GM21786 (cell line): ENCODE data around the gene IFNL4.
"Not testable (repeated sequence)": the region's sequence is repeated elsewhere in the genome, so short reads cannot be mapped to it uniquely, and the experiment has no call there.

Experiments
- ATAC-seq: cut with Tn5 transposase; IDR thresholded peaks from one replicate; pipeline ENCODE4 v1.9.1; 2021; ENCODE audit not compliant: unreplicated experiment

The IFNL4 gene

DNA sequence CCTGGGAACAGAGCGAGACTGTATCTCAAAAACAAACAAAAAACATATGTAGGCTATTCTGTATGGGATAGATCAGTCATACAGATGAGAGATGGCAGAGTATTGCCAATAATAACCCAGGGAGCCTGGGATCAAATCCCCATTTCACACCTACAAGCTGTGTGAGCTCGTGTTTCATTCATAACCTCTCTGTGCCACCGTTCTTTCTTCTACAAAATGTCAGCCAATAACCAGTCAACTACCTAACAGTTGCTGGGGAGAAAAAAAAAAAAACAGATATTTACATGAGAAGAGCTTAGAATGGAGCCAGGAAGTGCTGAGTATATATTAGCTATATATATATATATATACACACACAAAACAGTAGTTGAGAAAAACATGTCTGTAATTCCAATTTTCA, 13.0 kb upstream of the IFNL4 start:
- ATAC-seq: no peak

- ATAC-seq: no peak
These were observed 8.6 kb upstream of the IFNL4 start for GRCh38 chr19:39257227-39257626.

GRCh38 chr19:39254531-39255345, 6.1 kb upstream of the IFNL4 start:
- ATAC-seq: no peak

DNA sequence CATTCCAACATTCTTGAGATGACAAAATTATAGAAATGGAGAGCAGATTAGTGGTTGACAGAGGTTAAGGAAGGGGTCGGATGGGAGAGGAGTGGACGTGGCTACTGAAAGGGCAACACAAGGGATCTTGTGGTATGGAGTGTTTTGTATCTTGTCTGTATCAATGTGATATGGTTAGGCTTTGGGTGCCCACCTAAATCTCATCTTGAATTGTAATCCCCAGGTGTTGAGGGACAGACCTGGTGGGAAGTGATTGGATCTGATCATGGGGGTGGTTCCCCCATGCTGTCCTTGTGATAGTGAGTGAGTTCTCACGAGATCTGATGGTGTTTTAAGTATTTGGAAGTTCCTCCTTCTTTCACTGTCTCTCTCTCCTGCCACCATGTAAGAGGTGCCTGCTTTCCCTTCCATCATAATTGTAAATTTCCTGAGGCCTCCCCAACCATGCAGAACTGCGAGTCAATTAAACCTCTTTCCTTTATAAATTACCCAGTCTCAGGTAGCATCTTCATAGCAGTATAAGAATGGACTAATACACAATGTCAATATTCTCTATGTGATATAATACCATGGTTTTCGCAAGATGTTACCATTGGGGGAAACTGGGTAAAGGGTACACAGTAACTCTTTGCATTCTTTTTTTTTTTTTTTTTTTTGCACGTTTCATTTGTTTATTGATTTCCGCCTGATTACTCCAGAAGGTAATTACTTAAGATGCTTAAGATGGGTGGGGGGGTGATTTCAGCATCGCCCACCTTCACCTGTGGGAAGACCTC, 4.9 kb upstream of the IFNL4 start:
- no peak for ATAC-seq

DNA sequence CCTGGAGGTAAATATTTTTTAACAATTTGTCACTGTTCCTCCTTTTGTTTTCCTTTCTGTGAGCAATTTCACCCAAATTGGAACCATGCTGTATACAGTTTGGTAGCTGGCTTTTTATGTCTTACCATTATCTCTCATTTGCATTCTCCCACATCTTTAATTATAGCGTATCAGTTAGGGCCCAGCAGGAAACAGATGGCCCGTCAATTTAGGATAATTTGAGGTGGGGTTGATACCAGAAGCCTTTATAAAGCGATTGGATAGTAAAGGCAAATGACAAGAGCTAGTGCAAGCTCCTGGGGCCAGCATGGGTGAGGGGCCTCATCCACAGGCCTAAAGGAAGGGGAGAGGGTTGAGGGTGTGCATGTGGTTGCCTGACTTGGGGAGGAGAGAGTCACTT, 3.8 kb upstream of the IFNL4 start:
- ATAC-seq: no peak

DNA sequence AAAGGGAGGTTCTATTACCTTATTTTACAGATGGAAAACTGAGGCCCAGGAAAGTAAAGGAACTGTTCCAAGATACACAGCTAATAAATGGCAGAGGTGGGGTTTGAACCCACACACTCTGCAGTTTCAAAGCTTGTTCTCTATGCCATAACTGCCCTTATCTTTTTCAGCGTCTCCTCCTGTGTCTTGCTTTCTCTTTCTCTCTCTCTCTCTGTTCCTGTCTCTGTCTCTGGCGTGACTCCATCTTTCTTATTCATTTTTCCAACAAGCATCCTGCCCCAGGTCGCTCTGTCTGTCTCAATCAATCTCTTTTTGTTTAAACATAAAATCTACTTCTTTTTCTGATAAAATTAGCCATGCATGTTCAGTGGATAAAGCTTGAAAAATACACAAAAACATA, 3.2 kb upstream of the IFNL4 start:
- no peak for ATAC-seq

GRCh38 chr19:39251081-39251480, 2.4 kb upstream of the IFNL4 start:
- ATAC-seq: no peak

DNA sequence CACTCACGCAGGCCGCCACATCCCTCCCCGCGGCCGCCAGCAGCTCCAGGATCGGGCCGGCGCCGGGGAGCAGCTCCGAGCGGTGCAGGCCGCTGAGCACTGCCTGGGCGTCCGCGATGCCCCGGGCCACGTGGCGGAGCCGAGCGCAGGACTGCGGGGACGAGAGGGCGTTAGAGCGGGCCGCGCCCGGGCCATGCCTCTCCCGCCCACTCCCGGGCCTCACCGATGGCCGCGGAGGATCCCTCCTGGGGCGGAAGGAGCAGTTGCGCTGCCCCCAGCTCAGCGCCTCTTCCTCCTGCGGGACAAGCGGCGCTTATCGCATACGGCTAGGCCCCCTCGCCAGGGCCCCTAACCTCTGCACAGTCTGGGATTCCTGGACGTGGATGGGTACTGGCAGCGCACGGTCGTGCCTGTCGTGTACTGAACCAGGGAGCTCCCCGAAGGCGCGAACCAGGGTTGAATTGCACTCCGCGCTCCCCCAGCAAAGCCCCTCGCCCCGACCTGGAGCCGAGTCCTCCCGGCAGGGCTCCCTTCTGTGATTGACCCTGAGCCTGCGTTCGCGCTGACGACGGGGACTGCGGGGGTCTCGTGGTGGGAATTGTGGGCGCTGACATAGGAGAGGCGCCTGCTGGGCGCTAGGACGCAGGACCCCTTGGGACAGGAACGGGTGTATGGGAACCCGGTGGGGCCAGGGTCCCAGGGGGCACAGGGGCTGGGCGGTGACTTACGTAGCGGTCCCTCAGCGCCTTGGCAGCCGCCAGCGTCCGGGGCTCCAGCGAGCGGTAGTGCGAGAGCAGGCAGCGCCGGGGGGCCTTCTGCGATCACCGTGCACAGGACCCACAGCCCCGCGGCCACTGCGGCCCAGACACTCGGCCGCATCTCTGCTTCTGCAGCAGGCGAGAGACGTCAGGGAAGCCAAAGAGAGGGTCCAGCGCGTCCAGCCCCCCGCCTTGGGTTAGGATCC, 673 bp downstream of the IFNL4 start:
- no peak for ATAC-seq

- ATAC-seq: no peak
These were observed 1.5 kb downstream of the IFNL4 start for GRCh38 chr19:39246951-39247669.

DNA sequence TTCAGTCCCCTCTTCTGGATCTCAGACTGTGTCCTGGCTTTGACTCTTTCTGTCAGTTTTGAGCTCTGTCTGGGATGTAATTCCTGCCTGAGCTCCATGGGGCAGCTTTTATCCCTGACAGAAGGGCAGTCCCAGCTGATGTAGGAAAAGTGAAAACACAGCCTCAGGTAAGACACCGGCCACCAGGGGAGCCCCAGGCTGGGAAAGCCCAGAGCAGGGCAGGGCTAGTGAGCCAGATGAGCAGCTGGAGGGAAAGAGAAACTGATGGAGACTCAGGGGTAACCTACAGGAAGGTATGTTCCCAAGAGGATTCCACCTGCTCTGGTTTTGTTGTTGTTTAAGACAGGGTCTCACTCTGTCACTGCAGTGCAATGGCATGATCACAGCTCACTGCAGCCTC, 3.5 kb downstream of the IFNL4 start:
- ATAC-seq: not testable (repeated sequence)

DNA sequence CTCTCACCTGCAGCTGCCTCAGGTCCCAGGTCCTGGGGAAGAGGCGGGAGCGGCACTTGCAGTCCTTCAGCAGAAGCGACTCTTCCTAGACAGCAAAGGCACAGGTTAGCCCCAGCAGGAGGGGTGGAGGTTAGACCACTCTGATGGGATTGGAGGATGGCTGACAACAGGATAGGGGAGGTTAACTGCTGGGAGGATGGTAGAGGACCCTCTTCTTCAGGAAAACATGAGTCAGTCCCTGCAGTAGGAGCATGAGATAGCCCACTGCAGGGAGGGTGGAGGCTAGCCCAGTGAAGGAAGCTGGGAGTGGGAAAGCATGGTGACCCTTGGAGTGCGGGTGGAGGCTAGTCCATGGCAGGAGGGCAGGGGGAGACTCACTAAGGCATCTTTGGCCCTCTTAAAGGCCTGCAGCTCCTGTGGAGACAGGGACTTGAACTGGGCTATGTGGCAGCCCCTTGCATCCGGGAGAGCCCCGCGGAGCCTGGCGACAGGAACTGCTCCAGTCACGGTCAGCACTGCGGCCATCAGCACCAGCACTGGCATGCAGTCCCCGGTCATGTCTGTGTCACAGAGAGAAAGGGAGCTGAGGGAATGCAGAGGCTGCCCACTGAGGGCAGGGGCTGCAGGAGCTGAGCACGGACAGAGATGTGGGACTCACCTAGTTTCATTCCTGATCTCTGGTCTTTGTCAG, 4.1 kb downstream of the IFNL4 start, which contains the start of gene IFNL3:
TSS of gene IFNL3 (minus strand) at position 597 of the 691 bp plus-strand sequence. CDS start at position 558, 39 bp downstream.
- ATAC-seq: not testable (repeated sequence)

- ATAC-seq: not testable (repeated sequence)
These were observed 4.9 kb downstream of the IFNL4 start for GRCh38 chr19:39243741-39244140.

DNA sequence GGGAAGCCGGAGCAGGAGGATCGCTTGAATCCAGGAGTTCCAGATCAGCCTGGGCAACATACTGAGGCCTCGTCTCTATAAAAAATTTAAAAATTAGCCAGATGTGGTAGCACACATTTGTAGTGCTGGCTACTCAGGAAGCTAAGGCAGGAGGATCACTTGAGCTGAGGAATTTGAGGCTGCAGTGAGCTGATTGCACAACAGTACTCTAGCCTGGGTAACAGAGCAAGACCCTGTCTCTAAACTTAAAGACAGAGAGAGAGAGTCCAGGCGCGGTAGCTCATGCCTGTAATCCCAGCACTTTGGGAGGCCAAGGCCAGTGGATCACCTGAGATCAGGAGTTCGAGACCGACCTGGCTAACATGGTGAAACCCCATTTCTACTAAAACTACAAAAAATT, 8.2 kb downstream of the IFNL4 start:
- ATAC-seq: no peak

DNA sequence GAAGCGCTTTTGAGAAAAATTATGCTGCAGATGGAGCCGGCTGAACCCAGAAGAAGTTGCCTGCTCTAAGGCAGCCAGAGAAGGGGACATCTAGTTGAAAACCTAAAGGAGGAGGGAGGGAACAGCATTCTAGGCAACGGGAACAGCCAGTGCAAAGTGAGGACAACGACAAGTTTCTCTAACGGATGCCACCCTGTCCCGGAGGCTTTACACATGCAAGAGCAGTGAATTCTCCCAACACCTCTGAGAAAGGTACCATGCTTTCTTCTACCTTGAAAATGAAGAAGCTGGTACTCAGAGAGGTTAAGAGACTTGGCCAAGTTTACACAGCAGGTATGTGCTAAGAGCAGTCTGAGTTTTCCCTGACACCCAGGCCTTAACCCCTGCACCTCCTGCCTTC, 9.7 kb downstream of the IFNL4 start:
- no peak for ATAC-seq

DNA sequence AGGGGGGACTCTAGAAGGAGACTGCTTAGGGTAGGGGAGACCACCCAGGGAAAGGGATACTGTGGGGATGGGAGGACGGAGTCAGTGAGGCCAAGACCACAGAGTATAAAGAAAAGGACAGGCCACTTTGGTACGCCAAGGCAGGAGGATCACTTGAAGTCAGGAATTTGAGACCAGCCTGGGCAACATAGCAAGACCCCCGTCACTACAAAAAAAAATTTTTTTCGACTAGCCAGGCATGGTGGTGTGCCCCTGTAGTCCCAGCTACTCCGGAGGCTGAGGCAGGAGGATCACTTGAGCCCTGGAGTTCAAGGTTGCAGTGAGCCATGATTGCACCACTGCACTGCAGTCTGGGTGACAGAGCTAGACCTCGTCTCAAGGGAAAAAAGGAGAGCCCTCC, 10.4 kb downstream of the IFNL4 start:
- ATAC-seq: no peak

DNA sequence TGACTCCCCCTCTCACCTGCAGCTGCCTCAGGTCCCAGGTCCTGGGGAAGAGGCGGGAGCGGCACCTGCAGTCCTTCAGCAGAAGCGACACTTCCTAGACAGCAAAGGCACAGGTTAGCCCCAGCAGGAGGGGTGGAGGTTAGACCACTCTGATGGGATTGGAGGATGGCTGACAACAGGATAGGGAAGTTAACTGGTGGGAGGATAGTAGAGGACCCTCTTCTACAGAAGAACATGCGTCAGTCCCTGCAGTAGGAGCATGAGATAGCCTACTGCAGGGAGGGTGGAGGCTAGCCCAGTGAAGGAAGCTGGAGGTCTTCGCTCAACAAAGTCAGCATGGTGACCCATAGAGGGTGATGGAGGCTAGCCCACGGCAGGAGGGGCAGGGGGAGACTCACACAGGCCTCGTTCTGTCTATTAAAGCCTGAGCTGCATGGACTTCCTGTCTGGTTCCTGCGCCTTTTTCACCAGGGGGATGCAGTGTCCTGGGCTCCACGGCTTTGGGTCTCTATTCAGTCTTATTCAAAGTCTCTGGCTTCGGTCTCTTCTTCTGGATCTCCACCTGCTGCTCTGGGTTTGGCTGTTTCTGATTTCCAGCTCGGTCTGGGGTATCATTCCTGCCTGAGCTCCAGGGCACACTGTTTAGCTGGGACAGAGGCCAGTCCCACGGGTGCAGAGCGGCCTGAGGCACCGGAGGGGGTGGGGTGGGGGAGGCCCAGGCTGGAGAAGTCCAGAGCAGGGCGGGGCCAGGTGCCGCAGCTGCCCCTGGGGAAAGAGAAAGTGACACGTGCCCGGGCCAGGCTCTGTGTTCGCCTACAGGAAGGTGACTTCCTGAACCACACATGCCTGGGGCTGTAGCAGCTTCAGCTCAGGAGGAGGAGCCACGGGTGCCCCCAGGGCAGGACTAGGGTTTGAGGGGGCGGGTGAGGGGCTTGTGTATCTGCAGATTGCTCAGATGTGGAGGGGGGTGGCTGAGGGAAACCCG, 11.2 kb downstream of the IFNL4 start:
- ATAC-seq: peak; percentile 62

DNA sequence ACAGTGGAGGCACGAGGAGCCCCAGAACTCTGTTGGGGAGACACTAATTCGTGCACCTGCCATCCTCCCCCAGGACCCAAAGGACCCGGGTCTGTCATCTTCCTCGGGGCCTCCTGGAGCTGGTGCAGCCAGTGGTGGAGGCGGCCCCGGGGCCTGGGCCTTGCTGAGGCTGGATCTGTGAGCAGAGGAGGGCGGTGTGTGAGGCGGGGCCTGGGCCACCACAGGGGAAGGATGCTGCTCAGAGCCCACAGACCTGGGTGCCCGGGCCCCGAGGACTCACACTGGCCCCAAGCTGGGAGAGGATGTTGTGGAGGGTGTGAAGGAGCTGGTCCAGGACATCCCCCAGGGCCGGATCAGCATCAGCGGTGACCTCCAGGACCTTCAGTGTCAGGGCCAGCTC, 12.1 kb downstream of the IFNL4 start:
- ATAC-seq: no peak

DNA sequence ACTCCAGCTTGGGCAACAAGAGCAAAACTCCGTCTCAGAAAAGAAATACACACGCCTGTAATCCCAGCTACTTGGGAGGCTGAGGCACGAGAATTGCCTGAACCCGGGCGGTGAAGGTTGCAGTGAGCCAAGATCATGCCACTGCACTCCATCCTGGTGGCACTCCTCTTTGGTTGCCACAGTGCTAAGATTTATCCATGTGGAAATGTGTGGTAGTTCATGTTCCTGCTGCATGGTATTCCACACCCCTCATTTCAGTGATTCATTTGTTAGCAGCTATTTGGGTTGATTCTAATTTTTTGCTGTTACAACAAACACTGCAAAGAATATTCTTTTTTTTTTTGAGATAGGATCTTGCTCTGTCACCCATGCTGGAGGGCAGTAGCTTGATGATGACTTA, 15.9 kb downstream of the IFNL4 start:
- no peak for ATAC-seq
